Activated naive CD8-positive, alpha-beta T cell treated with anti-CD3 and anti-CD28 coated beads, Interleukin-2, amount 50 U/mL, for 16 hours (primary cell): ENCODE results near the gene ART1.

Experiments used
- DNase-seq: peaks from one replicate; pipeline ENCODE4 v3.0.0-alpha.2; 2020; ENCODE audit warnings: low read depth, low spot score

The ART1 gene

DNA sequence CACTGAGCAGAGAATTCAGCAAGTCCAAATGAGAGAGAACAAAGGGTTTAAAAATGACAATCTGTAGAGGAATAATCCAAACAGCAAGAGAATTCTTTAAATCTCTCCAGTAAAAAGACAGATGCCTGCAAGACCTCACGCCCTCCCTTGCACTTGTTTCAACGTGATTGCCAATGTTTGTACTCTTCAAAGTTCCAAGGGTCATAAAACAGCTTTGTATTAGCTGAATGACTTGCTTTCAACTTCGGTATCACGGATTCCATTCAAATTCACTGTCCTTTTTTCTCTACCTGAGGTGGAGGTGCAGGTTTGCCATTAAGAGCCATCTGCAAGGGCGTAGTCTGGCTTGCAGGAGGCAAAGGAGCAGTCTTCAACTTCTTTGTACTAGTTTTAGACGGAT lies 67.3 kb downstream of the ART1 start:
- no peak for DNase-seq
